Testis (tissue), 2 donors: ENCODE results near the gene PHACTR3.

ENCODE experiments used
- POLR2A ChIP-seq: fragments of 450-650 bp; IDR thresholded peaks from one replicate; pipeline ENCODE4 v1.6.1; 2017; ENCODE audit warnings: antibody characterized with exemption, mild to moderate bottlenecking, moderate library complexity
- TF ChIP-seq, protein P1 (sequence below), 3 experiments: fragments of 450-650 bp in 2 of 3; fragments of 200-600 bp in 1 of 3; sonication (generic) in 1 of 3; IDR thresholded peaks; one replicate each; pipeline ENCODE4 v1.5.1; 2016 to 2019; ENCODE audit warnings: antibody characterized with exemption in 3 of 3, mild to moderate bottlenecking in 2 of 3, moderate library complexity in 1 of 3

DNA sequence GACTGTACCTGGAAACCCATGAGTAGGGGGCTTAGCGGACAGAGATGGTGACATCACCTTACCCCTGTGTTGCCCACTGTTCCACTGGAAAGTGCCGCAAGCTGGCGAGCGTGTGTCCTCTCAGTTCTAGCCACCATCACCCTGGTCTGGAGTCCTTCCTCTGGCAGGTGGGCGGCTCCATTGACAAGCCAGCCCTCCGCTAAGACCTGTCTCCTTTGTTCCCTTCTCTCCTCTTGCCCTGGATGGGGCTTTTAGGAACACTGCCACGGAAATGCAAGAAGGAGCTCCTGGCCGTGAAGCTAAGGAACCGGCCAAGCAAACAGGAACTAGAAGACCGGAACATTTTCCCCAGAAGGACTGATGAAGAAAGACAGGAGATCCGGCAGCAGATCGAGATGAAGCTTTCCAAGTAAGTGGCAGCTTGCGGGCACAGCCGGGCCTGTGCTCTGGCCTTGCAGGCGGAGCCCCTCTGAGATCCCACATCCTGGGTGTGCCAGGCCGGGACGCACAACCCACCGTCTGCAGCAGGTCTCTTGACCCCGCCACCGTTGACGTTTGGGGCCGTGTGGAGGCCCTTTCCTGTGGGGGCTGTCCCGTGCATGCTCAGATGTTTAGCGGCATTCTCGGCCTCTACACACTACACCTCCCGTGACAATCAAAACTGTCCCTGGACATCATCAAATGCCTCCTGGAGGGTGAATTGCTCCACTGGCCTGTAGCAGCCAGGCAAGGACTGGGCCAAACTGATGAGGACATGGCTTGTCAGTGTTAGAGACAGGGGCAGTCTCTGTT is 201.6 kb downstream of the PHACTR3 start:
- TF ChIP-seq, protein P1, sequence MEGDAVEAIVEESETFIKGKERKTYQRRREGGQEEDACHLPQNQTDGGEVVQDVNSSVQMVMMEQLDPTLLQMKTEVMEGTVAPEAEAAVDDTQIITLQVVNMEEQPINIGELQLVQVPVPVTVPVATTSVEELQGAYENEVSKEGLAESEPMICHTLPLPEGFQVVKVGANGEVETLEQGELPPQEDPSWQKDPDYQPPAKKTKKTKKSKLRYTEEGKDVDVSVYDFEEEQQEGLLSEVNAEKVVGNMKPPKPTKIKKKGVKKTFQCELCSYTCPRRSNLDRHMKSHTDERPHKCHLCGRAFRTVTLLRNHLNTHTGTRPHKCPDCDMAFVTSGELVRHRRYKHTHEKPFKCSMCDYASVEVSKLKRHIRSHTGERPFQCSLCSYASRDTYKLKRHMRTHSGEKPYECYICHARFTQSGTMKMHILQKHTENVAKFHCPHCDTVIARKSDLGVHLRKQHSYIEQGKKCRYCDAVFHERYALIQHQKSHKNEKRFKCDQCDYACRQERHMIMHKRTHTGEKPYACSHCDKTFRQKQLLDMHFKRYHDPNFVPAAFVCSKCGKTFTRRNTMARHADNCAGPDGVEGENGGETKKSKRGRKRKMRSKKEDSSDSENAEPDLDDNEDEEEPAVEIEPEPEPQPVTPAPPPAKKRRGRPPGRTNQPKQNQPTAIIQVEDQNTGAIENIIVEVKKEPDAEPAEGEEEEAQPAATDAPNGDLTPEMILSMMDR (IDR thresholded peaks at IDR 0.05), result no peak
- TF ChIP-seq POLR2A, result no peak
